IMR-90 (cell line): ENCODE results near the gene RAB31. TPM values are rescaled to one million over a fixed set of nuclear protein-coding genes. Genes with fewer than 3 reads are reported as not detected.
A peak's percentile ranks its signal among the peaks of the same experiment; 100 is the strongest.

ENCODE experiments used
- ATAC-seq: fragments of 200-7000 bp; cut with Tn5 transposase; 2 replicates; pipeline ENCODE4 v1.9.1; 2020; ENCODE audit warnings: low read depth, mild to moderate bottlenecking, moderate library complexity
- BruUV-seq: library from RNA; stranded (reverse); fragments of 400-500 nt; replicated peaks from 2 replicates; lab custom pipeline; 2021; lab: Mats Ljungman, UMichigan
- CTCF ChIA-PET: fragments of 300-600 bp; formaldehyde crosslinking; extraction: SDS; loops from one replicate; lab custom pipeline; 2021; ENCODE audit warnings: antibody characterized with exemption; lab: Yijun Ruan, JAX
- POLR2A ChIA-PET: fragments of 300-600 bp; sonication (Branson Sonifier 250); formaldehyde crosslinking; loops from one replicate; lab custom pipeline; 2022; ENCODE audit warnings: antibody characterized with exemption; ENCODE audit not compliant: unreplicated experiment; lab: Charles Lee
- DNase-seq: peaks from one replicate; pipeline ENCODE4 v3.0.0; 2013
- H2AFZ ChIP-seq: replicated peaks from 2 replicates; pipeline ENCODE3; 2013; ENCODE audit warnings: low read length, mild to moderate bottlenecking; ENCODE audit not compliant: poor library complexity
- H2AK5ac ChIP-seq: 2 replicates; pipeline ENCODE4 v1.6.1; 2013; ENCODE audit warnings: low read depth, low read length, inconsistent platforms
- H2AK9ac ChIP-seq: replicated peaks from 2 replicates; pipeline ENCODE3; 2013; ENCODE audit warnings: mild to moderate bottlenecking, low read depth, low read length, moderate library complexity; ENCODE audit not compliant: poor library complexity
- H2BK120ac ChIP-seq: 2 replicates; pipeline ENCODE4 v1.6.1; 2013; ENCODE audit warnings: low read depth, low read length, inconsistent platforms
- H2BK15ac ChIP-seq: 3 replicates; pipeline ENCODE4 v1.6.1; 2013; ENCODE audit warnings: low read depth, low read length, inconsistent platforms
- H2BK20ac ChIP-seq: 2 replicates; pipeline ENCODE4 v1.6.1; 2013; ENCODE audit warnings: low read depth, mild to moderate bottlenecking, inconsistent platforms, low read length, moderate library complexity
- H2BK5ac ChIP-seq: 2 replicates; pipeline ENCODE4 v1.6.1; 2013; ENCODE audit warnings: mild to moderate bottlenecking, low read depth, low read length, inconsistent platforms; ENCODE audit not compliant: poor library complexity, severe bottlenecking
- H3K14ac ChIP-seq: replicated peaks from 2 replicates; pipeline ENCODE4 v1.6.1; 2013; ENCODE audit warnings: low read depth, low read length, inconsistent platforms
- H3K18ac ChIP-seq: 2 replicates; pipeline ENCODE4 v1.6.1; 2013; ENCODE audit warnings: low read depth, low read length, control low read depth
- H3K23ac ChIP-seq: 2 replicates; pipeline ENCODE4 v1.6.1; 2013; ENCODE audit warnings: low read depth, low read length, inconsistent platforms
- H3K27ac ChIP-seq: 2 replicates; pipeline ENCODE4 v1.5.1; 2013; ENCODE audit warnings: mild to moderate bottlenecking, control low read depth, low read length; ENCODE audit not compliant: insufficient read depth
- H3K27me3 ChIP-seq: 2 replicates; pipeline ENCODE4 v1.6.1; 2013; ENCODE audit warnings: low read length; ENCODE audit not compliant: control insufficient read depth, insufficient read depth
- H3K36me3 ChIP-seq: 2 replicates; pipeline ENCODE4 v1.6.1; 2013; ENCODE audit warnings: low read length, mixed read lengths; ENCODE audit not compliant: control insufficient read depth, insufficient read depth
- H3K4ac ChIP-seq: 2 replicates; pipeline ENCODE4 v1.6.1; 2013; ENCODE audit warnings: low read depth, low read length, inconsistent platforms
- H3K4me1 ChIP-seq: 2 replicates; pipeline ENCODE4 v1.6.1; 2013; ENCODE audit warnings: low read length, mixed read lengths; ENCODE audit not compliant: control insufficient read depth, insufficient read depth
- H3K4me2 ChIP-seq: 2 replicates; pipeline ENCODE4 v1.6.1; 2013; ENCODE audit warnings: low read depth, mild to moderate bottlenecking, control low read depth, low read length, moderate library complexity
- H3K4me3 ChIP-seq: 2 replicates; pipeline ENCODE4 v1.5.1; 2013; ENCODE audit warnings: low read depth, mild to moderate bottlenecking, control low read depth, low read length, moderate library complexity; ENCODE audit not compliant: insufficient read depth
- H3K56ac ChIP-seq: 2 replicates; pipeline ENCODE4 v1.6.1; 2013; ENCODE audit warnings: low read length, inconsistent platforms; ENCODE audit not compliant: insufficient read depth; ENCODE audit errors: extremely low read depth
- H3K79me1 ChIP-seq, 2 experiments: 2 replicates each; pipeline ENCODE4 v1.6.1; 2013; ENCODE audit warnings: low read length in 2 of 2, inconsistent platforms in 1 of 2, low read depth in 1 of 2
- H3K9ac ChIP-seq: 2 replicates; pipeline ENCODE4 v1.6.1; 2013; ENCODE audit warnings: low read depth, low read length, control low read depth
- H3K9me1 ChIP-seq: 2 replicates; pipeline ENCODE4 v1.6.1; 2013; ENCODE audit warnings: low read length, inconsistent platforms; ENCODE audit not compliant: insufficient read depth
- H3K9me3 ChIP-seq: 2 replicates; pipeline ENCODE4 v1.6.1; 2013; ENCODE audit warnings: low read length; ENCODE audit not compliant: control insufficient read depth, insufficient read depth
- H4K20me1 ChIP-seq: 2 replicates; pipeline ENCODE4 v1.6.1; 2013; ENCODE audit warnings: low read length, inconsistent platforms; ENCODE audit not compliant: insufficient read depth
- H4K5ac ChIP-seq: 2 replicates; pipeline ENCODE4 v1.6.1; 2013; ENCODE audit warnings: mild to moderate bottlenecking, low read depth, low read length, control low read depth
- H4K8ac ChIP-seq, 2 experiments: 2 replicates each; pipeline ENCODE4 v1.6.1; 2013; ENCODE audit warnings: low read depth in 2 of 2, low read length in 2 of 2, control low read depth in 1 of 2, inconsistent platforms in 1 of 2
- H4K91ac ChIP-seq: 2 replicates; pipeline ENCODE4 v1.6.1; 2013; ENCODE audit warnings: low read depth, low read length, inconsistent platforms; ENCODE audit not compliant: insufficient read depth
- POLR2A ChIP-seq: IDR thresholded peaks from 2 replicates; pipeline ENCODE4 v1.6.1; 2012; ENCODE audit warnings: mild to moderate bottlenecking, low read depth, low read length
- RCOR1 ChIP-seq: IDR thresholded peaks from 2 replicates; pipeline ENCODE4 v1.6.1; 2012; ENCODE audit warnings: mild to moderate bottlenecking, low read length, improper control_type of control experiment; ENCODE audit not compliant: insufficient replicate concordance
- SMC3 ChIP-seq: fragments of 150-350 bp; IDR thresholded peaks from 2 replicates; pipeline ENCODE4 v1.6.1; 2016; ENCODE audit warnings: low read depth, mild to moderate bottlenecking, antibody characterized with exemption, low read length, moderate library complexity
- WGBS, 2 experiments: methylation state at CpG; one replicate each; pipeline versions ENCODE4 v1.1.5 to v1.1.7; 2013; ENCODE audit warnings: missing lambda C conversion rate in 2 of 2; ENCODE audit not compliant: insufficient read length in 1 of 2; ENCODE audit errors: extremely low coverage in 2 of 2; 5-methylcytosine and 5-hydroxymethylcytosine counted together
- dilution Hi-C: fragments of 300-500 bp; cut with HindIII; formaldehyde crosslinking; loops from one replicate; pipeline ENCODE4 v1.14.3; 2018; ENCODE audit warnings: low sequenced_read_pairs; ENCODE audit not compliant: unreplicated experiment
- in situ Hi-C: fragments of 300-500 bp; cut with MboI; formaldehyde crosslinking; loops from 3 replicates; pipeline ENCODE4 v1.14.3; 2019; ENCODE audit warnings: low sequenced_read_pairs, inconsistent platforms, mixed read lengths
- intact Hi-C: fragments of 100-400 bp; cut with micrococcal nuclease; formaldehyde crosslinking; loops from 2 replicates; pipeline ENCODE4 v1.10.0; 2022
- polyA plus RNA-seq, 3 experiments: library from polyadenylated mRNA; depleted of rRNA; stranded (reverse); fragments of >200 nt; gene quantifications; 2 replicates each; pipeline ENCODE4 v1.2.3, GENCODE V29; 2012; ENCODE audit warnings: low replicate concordance in 1 of 3
- total RNA-seq: library from RNA; depleted of rRNA; stranded (reverse); fragments of >200 nt; gene quantifications from 2 replicates; pipeline ENCODE4 v1.2.3, GENCODE V29; 2012

The RAB31 gene
- total and polyA plus RNA-seq, 2 of the 4 experiments (the other 2 are of a cell fraction) = 13.8 to 26.9 TPM

DNA sequence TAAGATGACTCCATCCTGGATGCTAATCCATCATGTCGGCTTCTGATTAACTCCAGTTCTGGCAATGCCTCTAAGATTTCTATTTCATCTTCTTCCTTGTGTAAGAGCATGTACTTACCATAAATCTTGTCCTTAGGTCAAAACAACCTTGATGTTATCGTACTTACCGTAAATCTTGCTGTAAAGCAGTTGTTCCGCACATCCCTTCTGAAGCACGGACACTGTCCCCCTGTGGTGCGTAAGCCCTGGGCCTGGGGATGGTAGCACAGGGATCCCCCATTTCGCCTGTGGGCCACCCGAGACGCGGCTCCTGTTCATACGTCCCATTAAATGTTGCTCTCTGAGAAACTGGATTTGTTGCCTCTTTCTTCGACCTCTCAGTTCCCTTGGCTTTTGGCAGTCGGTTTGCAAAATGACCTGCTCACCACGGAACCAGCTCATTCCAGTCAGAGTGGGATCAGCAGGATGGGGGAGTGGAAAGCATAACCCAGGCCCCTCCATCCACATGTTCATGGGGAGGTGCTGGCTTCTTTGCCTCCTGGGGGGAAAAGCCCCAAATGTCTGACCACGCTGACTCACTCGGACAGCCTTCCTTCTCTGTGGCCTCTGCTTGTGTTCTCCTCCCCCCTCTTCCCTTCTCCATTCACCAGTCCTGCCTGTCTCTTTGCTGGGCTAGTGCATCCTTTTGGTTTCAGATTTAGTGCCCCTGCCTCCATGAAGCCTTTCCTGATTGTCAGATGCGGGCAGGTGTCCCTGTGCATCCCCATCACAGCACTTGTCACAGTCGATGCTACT lies 49.9 kb downstream of the RAB31 start (continued):
- no peak for TF ChIP-seq POLR2A
- TF ChIP-seq RCOR1 = no peak

- POLR2A ChIA-PET = no interaction called here
- H4K8ac ChIP-seq = no peak overlapping the region
- no peak overlapping the region for H3K4ac ChIP-seq
- no peak overlapping the region for H4K5ac ChIP-seq
- no peaks in the 10 kb centered on the region for H3K36me3 ChIP-seq
- dilution Hi-C loops (no loop called here), intact Hi-C loops (no loop called here), in situ Hi-C loops (no loop called here)
- no peak overlapping the region for H2BK20ac ChIP-seq
- no peak overlapping the region for H2AK9ac ChIP-seq
- no peaks in the 10 kb centered on the region for H3K27me3 ChIP-seq
- no peak overlapping the region for H3K9ac ChIP-seq
- H3K79me1 ChIP-seq = peaks cover 42 to 57% of the 10 kb centered on the region in 2 experiments
- H2AK5ac ChIP-seq = peak overlapping the region; percentile 71; the same call in 1 of the 2 replicates
- H4K20me1 ChIP-seq = peaks cover 11% of the 10 kb centered on the region; the same call in 1 of the 2 replicates
- H3K18ac ChIP-seq = no peak overlapping the region
- no peak overlapping the region for H3K23ac ChIP-seq
- H2BK15ac ChIP-seq = no peak overlapping the region; the same call in 2 of the 3 replicates
- no peak overlapping the region for H3K56ac ChIP-seq
- WGBS, 2 experiments = 90% methylated on average over 2 of the region's 8 CpGs; no CpG with 5 or more reads in 1 of the 2 experiments
- H2AFZ ChIP-seq = no peak overlapping the region
- H2BK120ac ChIP-seq = no peak overlapping the region
- CTCF ChIA-PET = no interaction called here
- ATAC-seq (no peak), DNase-seq (no peak)
- BruUV-seq = no TSS peak
- no peak overlapping the region for H2BK5ac ChIP-seq
- H3K9me1 ChIP-seq = peaks cover 10% of the 10 kb centered on the region
- no peaks in the 10 kb centered on the region; the same call in 1 of the 2 replicates for H3K9me3 ChIP-seq
- no peak overlapping the region; the same call in 1 of the 2 replicates for H3K4me2 ChIP-seq
- H3K4me3 ChIP-seq = no peak overlapping the region
- peaks cover 11% of the 10 kb centered on the region for H3K4me1 ChIP-seq
- H3K14ac ChIP-seq = no peak overlapping the region
- TF ChIP-seq SMC3 (no peak), POLR2A (no peak)
- H3K27ac ChIP-seq = no peak overlapping the region
- no peak overlapping the region for H4K91ac ChIP-seq
Measured at GRCh38 chr18:9758624-9759075, 50.5 kb downstream of the RAB31 start.
